OCI-LY3 (cell line): ENCODE results near the gene SEBOX.

Experiments used
- EZH2phosphoT487 ChIP-seq: fragments of 200-600 bp; shearing (Covaris generic); IDR thresholded peaks from 2 replicates; pipeline ENCODE4 v1.6.1; 2018; ENCODE audit warnings: antibody characterized with exemption, mixed run types, low read depth
- TF ChIP-seq, protein P1 (sequence below): fragments of 200-600, 300-600 bp; sonication (generic); IDR thresholded peaks from 2 replicates; pipeline ENCODE4 v1.5.1; 2014; ENCODE audit warnings: antibody characterized with exemption, low read length, low read depth

DNA sequence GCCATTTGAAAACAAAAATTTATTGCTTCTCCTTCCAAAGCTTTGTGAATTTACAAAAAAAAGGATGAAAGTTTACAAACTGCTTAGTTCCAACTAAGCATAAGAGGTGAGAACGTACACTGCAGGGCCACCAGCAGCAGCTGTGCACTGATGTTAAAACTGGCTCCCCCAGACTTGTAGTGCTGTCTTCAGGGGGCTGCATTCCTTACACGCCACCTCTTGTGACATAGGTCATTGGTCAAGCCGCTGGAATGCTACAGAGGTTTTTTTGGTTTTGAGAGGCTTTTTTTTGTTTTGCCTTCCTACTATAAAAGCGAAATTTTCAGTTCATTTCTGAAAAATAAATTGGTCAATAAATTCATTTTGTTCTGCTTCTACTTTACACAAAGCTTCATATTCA lies 36.7 kb downstream of the SEBOX start:
- TF ChIP-seq, protein P1, sequence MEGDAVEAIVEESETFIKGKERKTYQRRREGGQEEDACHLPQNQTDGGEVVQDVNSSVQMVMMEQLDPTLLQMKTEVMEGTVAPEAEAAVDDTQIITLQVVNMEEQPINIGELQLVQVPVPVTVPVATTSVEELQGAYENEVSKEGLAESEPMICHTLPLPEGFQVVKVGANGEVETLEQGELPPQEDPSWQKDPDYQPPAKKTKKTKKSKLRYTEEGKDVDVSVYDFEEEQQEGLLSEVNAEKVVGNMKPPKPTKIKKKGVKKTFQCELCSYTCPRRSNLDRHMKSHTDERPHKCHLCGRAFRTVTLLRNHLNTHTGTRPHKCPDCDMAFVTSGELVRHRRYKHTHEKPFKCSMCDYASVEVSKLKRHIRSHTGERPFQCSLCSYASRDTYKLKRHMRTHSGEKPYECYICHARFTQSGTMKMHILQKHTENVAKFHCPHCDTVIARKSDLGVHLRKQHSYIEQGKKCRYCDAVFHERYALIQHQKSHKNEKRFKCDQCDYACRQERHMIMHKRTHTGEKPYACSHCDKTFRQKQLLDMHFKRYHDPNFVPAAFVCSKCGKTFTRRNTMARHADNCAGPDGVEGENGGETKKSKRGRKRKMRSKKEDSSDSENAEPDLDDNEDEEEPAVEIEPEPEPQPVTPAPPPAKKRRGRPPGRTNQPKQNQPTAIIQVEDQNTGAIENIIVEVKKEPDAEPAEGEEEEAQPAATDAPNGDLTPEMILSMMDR: no peak
- no peak for TF ChIP-seq EZH2phosphoT487
